ENCODE measurements around the gene NR2F6.

DNA sequence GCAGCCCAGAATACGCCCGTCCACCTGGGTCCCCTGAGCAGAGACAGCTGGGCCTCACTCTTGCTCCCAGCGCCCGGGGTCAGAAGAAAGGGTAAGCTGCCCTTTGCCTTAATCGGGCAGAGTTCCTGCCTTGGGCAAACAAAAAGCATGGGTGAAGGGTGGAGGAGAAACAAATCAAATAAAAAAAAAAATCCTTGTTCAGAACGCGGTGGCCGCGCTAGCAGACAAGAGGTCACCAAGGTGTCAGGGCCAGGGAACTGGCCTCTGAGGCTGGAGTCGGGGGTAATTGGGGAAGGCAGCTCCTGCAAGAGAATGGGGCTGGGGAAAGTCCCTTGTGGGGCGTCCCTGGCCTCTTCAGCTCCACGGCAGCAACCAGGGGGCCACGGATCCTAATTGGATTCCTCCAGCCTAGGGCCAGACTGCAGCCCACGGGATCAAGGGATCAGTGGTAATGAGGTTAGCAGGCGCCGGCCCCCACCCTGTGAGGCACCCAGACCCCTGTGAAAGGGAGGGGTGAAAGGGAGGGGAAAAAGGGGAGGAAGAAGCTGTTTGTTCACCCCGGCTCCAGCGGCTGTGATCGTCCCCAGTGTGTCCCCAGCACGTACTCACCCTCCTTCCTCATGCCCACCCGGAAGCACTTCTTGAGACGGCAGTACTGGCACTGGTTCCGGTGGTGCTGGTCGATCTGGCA is 5.5 kb downstream of the NR2F6 start:
- TF ChIP-seq, protein P1, sequence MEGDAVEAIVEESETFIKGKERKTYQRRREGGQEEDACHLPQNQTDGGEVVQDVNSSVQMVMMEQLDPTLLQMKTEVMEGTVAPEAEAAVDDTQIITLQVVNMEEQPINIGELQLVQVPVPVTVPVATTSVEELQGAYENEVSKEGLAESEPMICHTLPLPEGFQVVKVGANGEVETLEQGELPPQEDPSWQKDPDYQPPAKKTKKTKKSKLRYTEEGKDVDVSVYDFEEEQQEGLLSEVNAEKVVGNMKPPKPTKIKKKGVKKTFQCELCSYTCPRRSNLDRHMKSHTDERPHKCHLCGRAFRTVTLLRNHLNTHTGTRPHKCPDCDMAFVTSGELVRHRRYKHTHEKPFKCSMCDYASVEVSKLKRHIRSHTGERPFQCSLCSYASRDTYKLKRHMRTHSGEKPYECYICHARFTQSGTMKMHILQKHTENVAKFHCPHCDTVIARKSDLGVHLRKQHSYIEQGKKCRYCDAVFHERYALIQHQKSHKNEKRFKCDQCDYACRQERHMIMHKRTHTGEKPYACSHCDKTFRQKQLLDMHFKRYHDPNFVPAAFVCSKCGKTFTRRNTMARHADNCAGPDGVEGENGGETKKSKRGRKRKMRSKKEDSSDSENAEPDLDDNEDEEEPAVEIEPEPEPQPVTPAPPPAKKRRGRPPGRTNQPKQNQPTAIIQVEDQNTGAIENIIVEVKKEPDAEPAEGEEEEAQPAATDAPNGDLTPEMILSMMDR (IDR thresholded peaks at IDR 0.05; ENCODE audit: low read depth, low read length), result no peak
- TF ChIP-seq MYC (IDR thresholded peaks at IDR 0.05; ENCODE audit: low read depth, low read length) (no peak), POLR2A (IDR thresholded peaks at IDR 0.05; ENCODE audit: extremely low read depth, insufficient read length) (no peak), MAX (IDR thresholded peaks at IDR 0.05; ENCODE audit: low read depth, low read length) (no peak)

Data from NB4 (cell line).